ENCODE results near the gene ACTN1.

ACTN1 gene

GRCh38 chr14:68906439-68906838 lies 72.7 kb downstream of the ACTN1 start:
- no peak for DNase-seq

DNA sequence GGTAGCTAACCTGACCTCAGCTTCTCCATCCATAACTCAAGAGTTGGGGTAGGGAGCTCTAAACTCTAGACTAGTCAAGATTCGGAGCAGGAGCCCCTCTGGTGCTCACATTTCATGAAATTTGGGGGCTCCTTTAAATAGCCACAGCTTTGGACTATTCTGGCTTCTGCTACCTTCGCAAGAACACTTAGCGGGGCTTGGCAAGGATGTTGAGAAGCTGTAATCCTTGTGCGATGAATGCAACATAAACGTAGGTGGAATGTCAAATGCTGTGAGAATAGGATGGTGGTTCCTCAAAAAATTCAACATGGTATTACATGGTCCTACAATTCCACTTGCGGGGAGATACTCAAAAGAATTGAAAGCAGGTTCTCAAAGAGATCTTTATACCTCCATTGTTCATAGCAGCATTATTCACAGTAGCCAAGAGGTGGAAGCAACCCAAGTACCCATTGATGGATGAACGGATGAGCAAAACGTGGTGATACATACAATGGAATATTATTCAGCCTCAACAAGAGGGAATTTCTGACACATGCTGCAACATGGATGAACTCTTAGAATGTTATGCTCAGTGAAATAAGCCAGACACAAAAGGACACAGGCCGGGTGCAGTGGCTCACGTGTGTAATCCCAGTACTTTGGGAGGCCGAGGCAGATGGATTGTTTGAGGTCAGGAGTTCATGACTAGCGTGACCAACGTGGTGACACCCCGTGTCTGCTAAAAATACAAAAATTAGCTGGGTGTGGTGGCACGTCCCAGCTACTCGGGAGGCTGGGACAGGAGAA lies 73.8 kb downstream of the ACTN1 start:
- no peak for DNase-seq

GRCh38 chr14:68902357-68902756 lies 76.7 kb downstream of the ACTN1 start:
- no peak for DNase-seq

DNA sequence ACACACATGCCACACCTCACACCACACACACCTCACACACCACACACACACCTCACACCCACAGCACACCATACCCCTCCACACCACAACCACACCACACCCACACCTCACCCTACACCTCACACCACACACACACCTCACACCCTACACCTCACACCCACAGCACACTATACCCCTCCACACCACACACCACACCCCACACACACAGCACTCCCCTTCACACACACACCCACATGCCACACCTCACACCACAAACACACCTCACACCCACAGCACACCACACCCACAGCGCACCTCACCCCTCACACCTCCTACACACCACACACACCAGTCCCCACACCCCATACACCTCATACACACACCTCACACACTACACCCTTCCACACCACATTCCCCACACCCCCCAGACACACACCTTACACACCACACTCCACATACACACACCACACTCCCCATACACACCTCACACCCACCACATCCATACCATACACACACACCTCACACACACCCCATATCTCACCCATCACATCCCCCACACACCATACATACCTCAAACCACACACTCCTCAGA lies 80.0 kb downstream of the ACTN1 start:
- peak; percentile 19 to 27 for DNase-seq

DNA sequence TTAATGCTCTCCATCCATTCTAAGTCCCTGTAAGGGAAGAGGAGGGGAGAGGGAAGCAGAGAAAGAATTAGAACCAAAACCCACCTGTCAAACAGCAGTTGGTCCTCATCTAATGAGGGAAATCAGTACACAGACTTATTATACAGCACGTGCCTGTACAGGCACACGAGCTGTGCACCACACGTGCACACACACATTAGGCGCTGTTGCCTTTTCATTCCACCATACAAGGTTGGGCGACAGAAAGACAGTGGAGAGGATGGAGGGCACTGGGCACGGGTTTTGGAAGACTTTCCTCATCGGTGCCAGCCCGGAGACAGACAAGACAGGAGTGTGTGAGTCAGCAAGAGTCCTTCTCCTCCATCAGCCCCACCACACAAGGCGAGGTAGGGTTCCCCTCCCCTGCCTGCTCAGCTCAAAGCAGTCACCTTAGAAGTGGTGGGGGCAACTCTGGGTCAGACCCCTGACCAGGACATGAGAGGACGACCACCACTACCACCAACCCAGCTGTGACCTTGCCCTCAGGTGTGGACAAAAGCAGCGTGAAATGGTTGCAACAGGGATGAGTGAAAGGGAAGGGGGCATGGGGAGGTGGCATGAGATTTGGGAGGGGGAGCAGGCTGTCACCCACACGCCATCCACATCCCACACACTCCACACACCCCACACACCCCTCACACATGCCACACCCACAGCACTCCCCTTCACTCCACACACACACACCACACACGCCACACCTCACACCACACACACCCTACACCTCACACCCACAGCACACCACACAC lies 80.7 kb downstream of the ACTN1 start:
- DNase-seq, result no peak

- DNase-seq, result no peak
Observed at GRCh38 chr14:68897559-68898155, 81.4 kb downstream of the ACTN1 start.

GRCh38 chr14:68896132-68896531 lies 83.0 kb downstream of the ACTN1 start:
- no peak for DNase-seq

DNA sequence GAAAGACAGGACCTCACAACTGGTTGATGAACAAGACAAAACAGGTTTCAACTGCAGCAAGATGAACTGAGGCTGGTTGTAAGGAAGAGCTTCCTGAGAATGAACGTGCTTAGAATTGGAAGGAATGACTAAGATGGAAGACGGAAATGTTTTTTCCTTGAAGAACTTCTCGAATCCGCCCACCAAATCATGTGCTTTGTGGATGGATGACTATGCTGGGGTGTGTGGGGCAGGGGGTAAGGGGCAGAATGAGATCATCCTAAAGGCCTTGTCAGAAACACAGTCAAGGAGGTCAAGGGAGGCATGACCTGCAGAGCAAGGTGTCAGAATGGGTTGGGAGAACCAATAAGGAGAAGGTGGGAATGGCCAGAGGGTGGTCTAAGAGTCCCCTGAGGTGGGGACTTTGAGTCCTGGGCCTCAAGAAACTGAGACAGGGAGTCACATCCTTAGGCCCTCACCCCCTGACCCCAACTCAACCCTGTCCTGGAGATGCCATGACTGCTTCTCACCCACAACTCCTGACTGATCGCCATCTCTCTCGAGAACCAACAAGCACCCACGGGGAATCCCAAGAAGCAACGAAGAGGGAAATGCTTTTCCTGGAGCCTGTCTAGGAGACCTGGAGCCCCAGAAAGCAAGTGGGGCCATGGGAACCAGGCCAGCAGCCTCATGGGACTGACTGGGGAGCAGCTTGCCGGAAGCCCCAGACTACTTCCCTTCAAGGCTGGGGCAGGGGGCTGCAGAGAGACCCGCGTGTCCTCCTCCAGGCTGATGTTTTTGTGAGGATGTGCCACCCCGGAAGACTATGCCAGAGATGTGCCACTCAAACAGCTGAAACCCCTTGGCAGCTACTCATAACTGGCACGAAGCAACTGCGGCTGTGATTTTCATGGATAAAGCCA lies 84.0 kb downstream of the ACTN1 start:
- DNase-seq, result no peak

- DNase-seq, result no peak
Observed at GRCh38 chr14:68894123-68894522, 85.0 kb downstream of the ACTN1 start.

GRCh38 chr14:68893566-68893965 lies 85.5 kb downstream of the ACTN1 start:
- DNase-seq, result no peak

DNA sequence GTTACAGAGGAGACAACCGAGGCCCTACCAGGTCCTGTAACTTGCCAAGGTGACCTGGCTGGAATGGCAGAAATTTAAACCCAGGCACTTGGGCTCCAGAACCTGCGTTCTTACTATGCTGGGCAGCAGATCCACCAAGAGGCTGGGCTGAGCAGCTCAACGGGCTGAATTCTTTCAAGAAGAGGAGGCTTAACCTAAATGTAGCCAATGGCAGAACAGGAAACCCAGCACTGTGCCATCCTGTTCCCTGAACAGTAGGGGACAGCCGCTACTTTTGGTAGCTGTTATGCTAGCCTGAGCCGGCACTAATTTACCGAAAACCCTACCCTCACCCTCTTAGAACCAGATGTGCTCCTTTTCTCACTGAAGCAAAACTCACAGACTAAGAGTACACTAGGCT lies 86.1 kb downstream of the ACTN1 start:
- DNase-seq, result no peak

- no peak for DNase-seq
Observed at GRCh38 chr14:68891851-68892660, 87.0 kb downstream of the ACTN1 start.

- DNase-seq, result no peak
Observed at GRCh38 chr14:68890173-68890931, 88.8 kb downstream of the ACTN1 start.

DNA sequence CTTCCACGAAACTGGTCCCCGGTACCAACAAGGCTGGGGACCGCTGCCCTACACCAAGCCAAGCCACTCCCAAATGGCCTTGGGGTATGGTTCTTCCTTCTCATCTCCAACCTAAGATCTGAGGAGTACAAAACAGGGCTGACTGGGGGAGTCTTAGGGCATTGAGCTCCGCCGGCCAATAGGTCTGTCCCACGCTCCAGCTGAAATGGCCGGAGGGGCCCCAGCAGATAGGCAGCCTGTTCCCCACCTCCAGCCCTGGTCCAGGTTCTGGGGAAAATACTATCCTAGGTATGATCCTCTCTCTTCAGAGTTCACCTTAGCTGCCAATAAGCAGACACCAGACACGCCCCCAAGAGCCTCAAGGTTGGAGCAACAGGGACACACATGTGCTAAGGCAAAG lies 90.2 kb downstream of the ACTN1 start:
- DNase-seq, result no peak

DNA sequence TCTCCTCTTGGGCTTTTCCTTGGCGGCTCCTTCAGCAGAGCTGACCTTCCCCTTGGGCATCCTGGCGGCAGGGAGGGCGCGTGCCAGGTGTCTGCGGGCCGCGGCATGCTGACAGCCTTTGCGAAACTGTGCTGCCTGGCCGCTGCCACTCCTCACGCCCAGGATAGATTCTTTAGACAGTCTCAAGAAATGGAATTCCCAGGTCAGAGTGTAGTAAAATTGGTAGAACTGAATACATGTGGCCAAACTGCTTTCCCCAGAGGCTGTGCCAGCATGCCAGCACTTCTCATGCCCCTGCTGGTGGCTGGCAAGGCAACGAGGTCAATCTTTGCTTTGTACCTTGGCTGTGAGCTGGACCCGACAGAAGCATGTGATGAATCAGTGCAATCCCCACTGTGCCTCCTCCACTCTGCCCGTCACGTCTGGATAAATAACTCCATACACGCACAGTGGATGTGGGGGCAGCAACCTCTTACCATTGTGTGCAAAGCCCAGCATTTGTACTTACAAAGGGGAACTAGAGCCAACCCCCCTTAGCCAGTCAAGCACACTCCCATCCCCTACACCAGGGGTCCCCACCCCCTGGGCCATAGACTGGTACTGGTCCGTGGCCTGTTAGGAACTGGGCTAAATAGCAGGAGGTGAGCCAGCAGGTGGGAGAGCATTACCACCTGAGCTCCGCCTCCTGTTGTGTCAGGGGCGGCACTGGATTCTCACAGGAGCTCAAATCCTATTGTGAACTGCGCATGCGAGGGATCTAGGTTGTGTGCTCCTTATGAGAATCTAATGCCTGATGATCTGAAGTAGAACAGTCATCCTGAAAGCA lies 90.9 kb downstream of the ACTN1 start:
- DNase-seq, result no peak

- DNase-seq, result no peak
Observed at GRCh38 chr14:68886109-68886434, 93.0 kb downstream of the ACTN1 start.

GRCh38 chr14:68885226-68886108 lies 93.6 kb downstream of the ACTN1 start:
- no peak for DNase-seq

- DNase-seq, result no peak
Observed at GRCh38 chr14:68884031-68885030, 94.8 kb downstream of the ACTN1 start.

Measured in CD4-positive, alpha-beta T cell treated with Interleukin-1 beta for 1 hour (primary cell).